Osteocyte (in vitro differentiated cells): Measurements from ENCODE around the gene ZNF540. TPM values are rescaled to one million over a fixed set of nuclear protein-coding genes. Genes with fewer than 3 reads are reported as not detected.
"Not testable (repeated sequence)": the region's sequence is repeated elsewhere in the genome, so short reads cannot be mapped to it uniquely, and the experiment has no call there.

Experiments used
- DNase-seq: peaks from one replicate; pipeline ENCODE4 v3.0.0; 2021; ENCODE audit warnings: mixed read lengths; ENCODE audit not compliant: unreplicated experiment; ENCODE audit errors: extremely low spot score
- H3K27ac Mint-ChIP-seq: one replicate; pipeline ENCODE4 v1.8.0; 2021; ENCODE audit warnings: mild to moderate bottlenecking, mixed read lengths; ENCODE audit not compliant: unreplicated experiment
- H3K27me3 Mint-ChIP-seq: one replicate; pipeline ENCODE4 v1.8.0; 2021; ENCODE audit warnings: mixed read lengths; ENCODE audit not compliant: unreplicated experiment
- H3K36me3 Mint-ChIP-seq: one replicate; pipeline ENCODE4 v1.8.0; 2021; ENCODE audit warnings: mixed read lengths; ENCODE audit not compliant: unreplicated experiment
- H3K4me1 Mint-ChIP-seq: one replicate; pipeline ENCODE4 v1.8.0; 2021; ENCODE audit warnings: mixed read lengths; ENCODE audit not compliant: unreplicated experiment
- H3K4me3 Mint-ChIP-seq: one replicate; pipeline ENCODE4 v1.8.0; 2021; ENCODE audit warnings: mild to moderate bottlenecking, moderate library complexity, mixed read lengths; ENCODE audit not compliant: unreplicated experiment
- H3K9me3 Mint-ChIP-seq: one replicate; pipeline ENCODE4 v1.8.0; 2021; ENCODE audit warnings: mixed read lengths; ENCODE audit not compliant: unreplicated experiment
- CTCF ChIP-seq: fragments of 200-600 bp; sonication (generic); IDR thresholded peaks from 2 replicates; pipeline ENCODE4 v1.5.0; 2021; ENCODE audit warnings: antibody characterized with exemption, mild to moderate bottlenecking, moderate library complexity
- total RNA-seq: library from RNA; stranded (reverse); gene quantifications from 2 replicates; pipeline ENCODE4 v1.2.1, GENCODE V29; 2021

ZNF540 gene
- total RNA-seq, 1 donor from 2014 or later = 1.9 TPM

GRCh38 chr19:37655689-37656371 is 61.2 kb downstream of the ZNF540 start:
- H3K9me3 Mint-ChIP-seq = peaks cover 16% of the 10 kb centered on the region
- peak; percentile 93 for DNase-seq
- TF ChIP-seq CTCF = no peak
- peaks cover 27% of the 10 kb centered on the region for H3K4me1 Mint-ChIP-seq
- peaks cover 11% of the 10 kb centered on the region for H3K36me3 Mint-ChIP-seq
- H3K4me3 Mint-ChIP-seq = peak overlapping the region; percentile 97
- no peaks in the 10 kb centered on the region for H3K27me3 Mint-ChIP-seq
- peak overlapping the region; percentile 96 for H3K27ac Mint-ChIP-seq

DNA sequence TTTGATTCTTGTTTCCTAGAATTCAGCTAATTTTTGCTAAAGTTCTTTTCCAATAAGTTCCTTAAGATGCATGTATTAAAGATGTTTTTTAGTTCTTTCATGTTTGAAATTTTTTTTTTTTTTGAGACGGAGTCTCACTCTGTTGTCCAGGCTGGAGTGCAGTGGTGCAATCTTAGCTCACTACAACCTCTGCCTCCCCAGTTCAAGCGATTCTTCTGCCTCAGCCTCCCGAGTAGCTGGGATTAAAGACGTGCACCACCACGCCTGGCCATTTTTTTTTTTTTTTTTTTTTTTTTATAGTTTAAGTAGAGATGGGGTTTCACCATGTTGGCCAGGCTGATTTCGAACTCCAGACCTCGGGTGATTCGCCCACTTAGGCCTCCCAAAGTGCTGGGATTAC is 62.5 kb downstream of the ZNF540 start:
- not testable (repeated sequence) for H3K27ac Mint-ChIP-seq, DNase-seq, H3K36me3 Mint-ChIP-seq, H3K27me3 Mint-ChIP-seq
- Mint-ChIP-seq H3K4me3 (peak overlapping the region; percentile 97), H3K9me3 (peaks cover 21% of the 10 kb centered on the region), H3K4me1 (peaks cover 27% of the 10 kb centered on the region)

Other genes with a start within 250 kb of the ZNF540 start
- 5.8 and 7.3 TPM in 2 replicates for gene ZNF527, start 223.8 kb upstream of the ZNF540 start, total RNA-seq
- gene ZNF569, start 127.4 kb upstream of the ZNF540 start, total RNA-seq = 6.2 and 7.1 TPM in 2 replicates
- gene ZNF570, start 125.5 kb upstream of the ZNF540 start, total RNA-seq = 7.3 and 8.1 TPM in 2 replicates
- gene ZNF793, start 87.9 kb upstream of the ZNF540 start, total RNA-seq = 10.8 TPM in 2 replicates
- gene ZNF571, start 84 bp upstream of the ZNF540 start, total RNA-seq = 5.9 and 8.1 TPM in 2 replicates
- gene ZFP30, start 60.6 kb downstream of the ZNF540 start, total RNA-seq = 16.0 and 18.0 TPM in 2 replicates
- gene ZNF607, start 124.9 kb downstream of the ZNF540 start, total RNA-seq = 6.9 and 8.6 TPM in 2 replicates
- 12.7 and 13.3 TPM in 2 replicates for gene ZNF573, start 184.7 kb downstream of the ZNF540 start, total RNA-seq